Measurements from ENCODE around the gene KLF7.

- TF ChIP-seq POLR2AphosphoS5 (IDR thresholded peaks at IDR 0.05; ENCODE audit: control insufficient read depth, insufficient read depth, low read depth, low read length), result no peak
- no peak for TF ChIP-seq EP300 (IDR thresholded peaks at IDR 0.05; ENCODE audit: low read length)
Observed at GRCh38 chr2:207073412-207073800, 92.3 kb downstream of the KLF7 start.
